NCI-H2227 (cell line): ENCODE measurements around the gene DHRS2.

Experiments
- DNase-seq: peaks from one replicate; lab custom pipeline; 2025; ENCODE audit not compliant: unreplicated experiment; lab: John Stamatoyannopoulos, UW

DHRS2 gene

DNA sequence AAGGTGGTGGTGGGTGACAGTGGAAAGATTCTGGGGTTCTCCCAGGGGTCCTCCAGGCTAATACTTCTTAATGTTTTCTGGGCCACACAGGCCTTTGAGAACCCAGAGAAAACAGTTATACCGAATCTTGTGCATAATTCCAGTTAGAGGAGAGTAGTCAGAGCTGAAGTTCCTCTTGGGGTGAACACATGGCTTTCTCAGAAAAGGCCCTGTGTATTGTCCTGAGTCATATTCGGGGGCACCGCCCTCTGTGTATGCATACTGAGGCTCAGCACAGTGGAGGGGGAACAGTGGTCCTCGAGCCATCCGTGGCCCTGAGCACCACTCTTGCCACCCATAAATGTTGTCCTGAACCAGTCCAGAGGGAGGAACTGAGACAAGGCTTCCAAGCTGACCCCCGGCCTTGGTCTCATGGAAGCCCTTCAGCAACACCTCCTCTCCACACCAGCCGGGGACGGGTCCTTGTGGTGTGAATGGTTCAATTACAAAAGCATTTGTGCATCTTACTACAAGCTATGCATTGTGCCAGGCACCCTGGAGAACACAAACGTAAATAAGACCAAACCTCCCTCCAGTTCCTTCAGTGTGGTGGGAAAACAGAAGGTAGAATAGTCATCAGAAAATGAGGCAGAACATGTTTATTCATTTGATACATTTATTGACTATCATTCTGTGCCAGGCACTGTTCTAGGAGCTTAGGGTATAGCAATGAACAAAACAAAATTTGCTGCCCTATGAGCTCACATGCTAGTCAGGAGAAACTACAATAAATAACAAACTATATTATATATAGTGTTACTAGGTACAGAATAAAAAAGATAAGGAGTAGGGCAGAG lies 9.9 kb downstream of the DHRS2 start:
- DNase-seq: no peak

DNA sequence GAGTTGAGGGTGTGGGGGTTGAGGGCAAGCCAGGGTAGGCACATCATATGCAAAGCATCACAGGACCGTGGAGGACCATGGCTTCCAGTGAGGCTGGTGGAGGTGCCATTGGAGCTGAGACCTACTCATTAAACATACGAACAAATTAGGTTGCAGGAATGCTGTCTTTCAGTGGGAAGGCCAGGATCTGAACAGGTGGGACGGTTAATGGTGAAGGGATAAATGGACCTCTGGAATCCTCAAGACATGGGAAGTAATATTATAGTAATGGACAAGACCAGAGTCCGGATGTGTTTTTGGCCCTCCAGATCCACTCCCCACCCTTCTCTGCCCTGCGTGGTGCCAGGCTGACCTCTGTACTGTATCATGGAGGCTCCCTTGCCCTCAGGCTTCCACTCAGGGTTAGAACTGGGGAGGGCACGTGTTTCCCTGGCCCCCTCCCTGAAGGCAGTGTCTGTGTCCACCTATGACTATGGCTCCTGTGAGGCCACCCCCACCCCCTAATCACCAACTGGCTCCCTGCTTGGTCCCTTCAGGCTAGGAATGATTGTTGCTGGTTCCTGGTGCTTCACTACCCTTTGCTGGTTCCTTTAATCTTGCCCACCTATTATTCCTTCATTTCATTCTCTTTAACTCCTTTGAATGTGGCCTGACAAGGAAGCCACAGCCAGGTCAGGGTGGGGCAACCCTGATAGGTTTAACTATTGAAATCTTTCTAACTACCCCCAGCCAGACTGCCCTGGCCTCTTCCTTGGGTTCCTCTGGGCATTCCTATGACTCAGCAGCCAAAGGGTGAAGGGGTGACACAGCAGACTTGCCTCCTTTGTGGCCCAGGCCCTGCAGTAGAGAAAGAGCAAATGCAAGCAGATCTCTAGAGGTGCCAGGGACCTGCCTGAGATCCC lies 10.7 kb downstream of the DHRS2 start:
- DNase-seq: no peak

DNA sequence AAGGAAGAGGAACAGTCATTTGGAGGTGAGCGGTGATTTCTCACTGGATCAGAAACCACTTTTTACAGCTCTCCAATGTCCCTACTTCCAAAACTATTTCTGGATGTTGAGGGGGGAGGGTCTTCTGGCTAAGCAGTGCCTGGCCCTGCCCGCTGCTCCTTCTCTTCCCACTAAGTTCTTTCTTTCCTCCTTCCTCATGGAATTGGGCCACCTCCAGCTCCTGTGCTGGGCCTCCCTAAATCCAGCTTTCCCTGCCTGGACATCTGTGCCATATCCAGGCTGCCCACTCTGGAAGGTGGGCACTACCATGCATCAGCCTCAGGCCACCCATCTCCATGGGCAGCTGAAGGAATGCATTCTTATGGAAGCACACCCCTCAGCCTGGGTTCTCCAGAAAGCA lies 11.5 kb downstream of the DHRS2 start:
- no peak for DNase-seq

DNA sequence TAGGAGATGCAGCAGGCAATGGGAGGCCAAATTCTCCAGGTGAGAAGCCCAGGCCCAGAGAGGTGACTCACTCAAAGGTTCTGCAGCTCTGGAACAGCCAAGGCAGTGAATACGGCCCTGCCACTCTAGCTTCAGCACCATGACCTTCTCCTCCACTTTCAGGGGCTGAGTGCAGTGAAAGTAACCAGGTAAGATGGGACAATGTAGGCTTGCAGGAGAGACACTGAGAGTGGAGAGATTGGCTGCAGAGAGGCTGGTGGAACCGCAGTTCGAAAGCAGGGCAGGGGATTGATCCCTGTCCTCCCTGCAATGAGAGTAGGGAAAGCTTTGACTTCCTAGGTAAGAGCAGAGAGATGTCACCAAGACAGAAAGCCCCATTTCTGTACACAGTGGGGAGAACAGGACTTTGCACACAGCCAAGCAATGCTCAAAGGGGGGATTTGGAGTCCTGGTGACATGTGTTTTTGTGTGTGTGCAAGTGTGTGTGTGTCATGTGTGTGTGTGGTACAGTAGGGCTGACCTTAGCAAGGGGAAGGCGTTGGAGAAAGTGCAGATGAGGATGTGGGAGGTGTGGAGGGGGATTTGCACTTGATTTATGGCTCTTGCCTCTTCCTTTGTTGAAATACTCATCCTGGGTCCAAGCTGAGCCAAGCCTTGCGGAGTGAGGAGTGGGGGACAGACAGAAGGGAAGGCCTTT lies 12.7 kb downstream of the DHRS2 start:
- DNase-seq: no peak

DNA sequence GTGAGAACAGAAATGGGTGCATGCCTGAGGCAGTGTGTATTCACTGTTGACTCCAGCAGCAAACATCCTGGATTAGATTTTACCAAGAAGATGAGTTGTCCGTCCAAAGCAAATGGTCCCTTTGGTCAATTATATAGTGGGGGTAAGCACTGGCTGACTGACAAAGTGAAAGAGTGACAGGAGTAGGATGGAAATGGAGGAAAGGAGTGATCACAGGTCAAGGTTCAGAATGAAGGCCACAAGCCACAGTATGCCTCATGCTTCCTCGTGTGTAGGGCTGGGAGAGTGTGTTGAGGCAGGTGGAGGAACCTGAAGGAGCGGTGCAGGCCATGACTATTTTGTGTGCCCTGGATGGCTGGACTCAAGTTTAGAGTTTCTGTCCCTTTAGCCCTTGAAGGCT lies 14.3 kb downstream of the DHRS2 start:
- DNase-seq: no peak

DNA sequence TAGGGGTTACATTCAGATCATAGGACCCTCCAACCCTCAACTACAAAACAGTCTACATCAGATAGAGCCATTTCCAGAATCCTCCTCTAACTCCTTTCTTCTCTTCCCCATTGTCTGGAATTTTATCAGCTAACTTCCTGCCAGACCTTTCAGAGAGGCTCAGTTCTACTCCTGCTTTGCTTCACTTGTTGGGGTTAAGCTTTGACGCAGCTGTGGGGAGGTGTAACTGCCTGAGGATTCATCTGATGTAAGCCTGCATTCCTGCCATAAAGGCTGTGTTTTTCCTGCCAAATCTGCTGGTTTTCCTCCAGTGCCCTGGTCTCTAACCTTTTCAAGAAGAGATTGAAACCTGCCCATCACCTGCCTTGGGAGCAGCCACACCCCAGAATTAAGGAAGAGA lies 16.9 kb downstream of the DHRS2 start:
- no peak for DNase-seq

DNA sequence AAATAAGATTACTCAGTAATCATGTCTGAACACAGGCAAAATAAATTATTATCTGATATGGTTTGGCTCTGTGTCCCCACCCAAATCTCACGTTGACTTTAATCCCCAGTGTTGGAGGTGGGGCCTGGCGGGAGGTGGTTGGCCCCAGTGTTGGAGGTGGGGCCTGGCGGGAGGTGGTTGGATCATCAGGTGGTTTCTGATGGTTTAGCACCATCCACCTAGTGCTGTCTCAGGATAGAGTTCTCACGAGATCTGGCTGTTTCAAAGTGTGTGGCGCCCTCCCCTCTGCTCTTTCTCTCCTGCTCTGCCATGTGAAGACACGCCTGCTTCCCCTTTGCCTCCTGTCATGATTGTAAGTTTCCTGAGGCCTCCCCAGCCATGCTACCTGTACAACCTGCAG lies 18.1 kb downstream of the DHRS2 start:
- DNase-seq: no peak

DNA sequence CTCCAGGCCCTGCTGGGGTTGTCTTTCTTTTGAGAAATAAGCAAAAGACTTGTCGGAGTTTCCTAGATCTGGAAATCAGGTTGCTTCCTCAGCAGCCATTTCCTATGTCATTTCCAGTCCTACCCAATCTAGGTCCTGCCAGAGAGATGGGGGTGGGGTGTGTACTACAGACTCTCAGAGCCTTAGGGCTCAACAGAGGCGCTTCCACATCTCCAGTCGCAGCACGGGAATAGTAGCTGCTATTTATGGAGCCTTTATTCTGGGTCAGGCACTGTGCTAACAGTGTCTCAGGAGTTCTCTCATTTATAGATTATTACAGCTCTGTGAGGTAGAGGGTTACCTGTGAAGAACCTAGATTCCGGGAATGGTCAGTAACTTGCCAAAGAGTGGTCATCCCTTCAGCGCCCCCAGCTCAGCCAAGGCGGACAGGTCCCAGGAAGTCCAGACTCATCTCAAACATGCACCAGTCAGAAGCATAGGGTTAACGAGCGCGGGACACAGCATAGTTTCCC lies 21.9 kb downstream of the DHRS2 start:
- no peak for DNase-seq

DNA sequence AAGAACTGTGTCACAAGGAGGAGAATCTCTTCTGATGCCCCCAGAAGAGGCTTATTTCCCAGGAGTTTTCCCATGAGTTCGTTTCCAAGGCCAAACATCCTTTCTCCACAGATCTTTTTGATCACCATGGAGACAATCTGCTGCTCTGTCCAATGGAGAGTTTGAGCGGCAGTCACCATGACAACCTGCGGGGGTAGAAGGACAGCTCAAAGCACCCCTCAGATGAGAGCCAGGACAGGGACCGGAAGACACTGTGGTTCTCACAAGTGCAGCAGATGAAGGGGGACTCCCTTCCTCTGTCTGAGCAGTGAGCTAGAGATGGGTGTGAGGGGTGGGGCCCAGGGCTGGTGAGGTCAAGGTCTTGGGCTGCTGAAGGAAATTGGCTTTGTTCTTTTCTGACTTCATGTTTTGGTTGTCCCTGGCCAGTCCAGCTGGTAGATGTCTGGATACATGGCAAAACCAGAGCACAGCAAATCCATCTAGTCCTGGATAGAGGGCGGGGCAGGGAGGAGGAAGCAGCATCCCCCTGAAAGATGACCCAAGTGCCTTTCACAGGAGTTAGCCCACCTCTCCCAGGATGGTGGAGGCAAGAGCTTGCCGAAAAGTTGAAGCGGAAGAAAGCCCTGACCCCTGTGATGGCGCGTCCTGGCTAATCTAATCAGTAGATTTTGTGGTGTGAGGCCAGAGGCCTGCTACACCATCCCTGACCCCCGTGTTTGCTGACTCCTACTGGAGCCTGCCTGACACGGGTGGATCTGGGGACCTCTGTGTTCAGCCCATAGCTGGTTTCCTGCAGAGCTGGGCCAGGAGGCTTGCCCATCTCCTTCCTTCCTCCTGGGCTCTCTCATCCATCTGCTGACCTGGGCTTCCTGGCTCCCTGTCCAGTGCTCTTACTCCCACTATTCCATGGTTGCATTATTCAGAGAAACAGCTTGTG lies 24.4 kb downstream of the DHRS2 start:
- peak; percentile 50 for DNase-seq

DNA sequence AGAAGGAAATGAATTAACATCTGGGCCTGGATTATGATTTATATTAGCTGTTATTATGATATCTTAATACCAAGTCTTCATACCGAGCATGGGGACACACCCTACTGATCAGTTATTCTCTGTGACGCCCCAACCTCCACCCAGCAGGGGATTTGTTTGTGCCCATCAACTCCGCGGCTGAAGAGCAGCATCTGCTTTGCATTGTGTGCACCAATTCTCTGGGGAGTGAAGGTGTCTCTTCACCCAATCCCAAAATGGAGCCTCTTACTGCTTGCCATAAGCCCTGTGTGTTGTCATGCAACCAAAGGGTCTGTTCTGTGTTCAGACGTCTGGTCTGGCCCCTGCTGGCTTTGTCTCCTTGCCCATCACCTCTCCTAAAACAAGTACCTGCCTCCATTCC lies 25.4 kb downstream of the DHRS2 start:
- DNase-seq: no peak

DNA sequence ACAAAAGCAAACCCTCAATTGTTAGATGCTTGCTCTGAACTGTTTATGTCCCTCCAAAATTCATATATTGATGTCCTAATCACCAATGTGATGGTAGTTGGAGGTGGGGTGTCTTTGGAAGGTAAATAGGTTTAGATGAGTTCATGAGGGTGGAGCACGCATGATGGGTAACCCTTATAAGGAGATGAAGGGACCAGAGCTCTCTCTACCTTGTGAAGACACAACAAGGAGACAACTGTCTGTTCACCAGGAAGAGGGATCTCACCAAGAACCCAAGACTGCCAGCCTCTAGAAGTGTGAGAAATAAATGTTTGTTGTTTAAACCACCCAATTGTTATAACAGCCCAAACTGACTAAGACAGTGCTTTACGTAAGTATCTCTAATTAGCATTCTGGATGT lies 27.0 kb downstream of the DHRS2 start:
- DNase-seq: no peak

DNA sequence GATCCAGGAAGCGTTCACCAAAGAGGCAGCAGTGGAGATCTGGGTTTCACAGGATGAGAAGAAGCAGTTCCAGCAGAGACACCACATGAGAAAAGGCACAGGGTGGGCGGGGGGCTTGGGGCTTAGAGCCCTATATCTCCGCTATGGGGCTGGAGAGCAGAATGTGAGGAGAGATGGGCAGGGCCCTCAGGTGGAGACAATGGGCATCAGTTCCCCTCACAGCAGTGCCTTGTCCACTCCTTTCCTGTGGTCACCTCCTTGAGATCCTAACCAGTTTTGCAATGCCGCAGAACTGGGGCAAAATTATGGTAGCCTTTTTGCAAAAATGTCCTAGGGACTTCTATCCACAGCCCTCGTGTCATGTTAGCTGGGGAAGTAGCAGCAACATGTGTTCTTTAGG lies 27.5 kb downstream of the DHRS2 start:
- no peak for DNase-seq

DNA sequence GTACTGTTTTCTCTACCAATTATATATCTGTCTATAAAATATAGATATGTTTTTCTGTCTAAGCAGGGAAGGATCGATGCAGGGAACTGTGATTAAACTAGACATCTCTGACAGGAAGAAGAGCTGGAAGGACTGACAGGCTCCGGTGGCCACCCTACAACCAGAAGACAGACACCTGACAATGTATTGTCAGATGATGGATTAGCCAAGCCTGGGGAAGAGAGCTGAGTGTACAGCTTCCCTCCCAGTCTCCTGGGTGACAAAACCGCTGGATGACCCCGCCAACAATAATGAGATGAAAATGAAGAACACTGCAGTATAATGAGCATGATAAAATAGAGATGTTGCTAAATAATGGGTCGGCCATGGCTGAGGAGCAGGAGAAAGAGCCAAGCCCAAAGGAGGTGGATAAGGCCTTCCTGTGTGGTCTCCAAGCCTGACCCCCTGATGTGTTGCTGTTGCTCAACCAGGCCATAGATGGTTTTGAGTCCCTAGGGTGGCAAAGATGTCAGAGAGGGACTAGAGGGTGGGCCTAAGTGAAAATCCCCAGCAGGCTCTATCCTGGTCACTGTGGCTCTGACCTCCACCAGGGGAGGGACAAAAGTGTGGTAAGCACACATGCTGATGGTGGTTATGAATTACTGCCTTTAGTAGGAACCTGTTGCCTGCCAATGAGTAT lies 28.2 kb downstream of the DHRS2 start:
- no peak for DNase-seq

DNA sequence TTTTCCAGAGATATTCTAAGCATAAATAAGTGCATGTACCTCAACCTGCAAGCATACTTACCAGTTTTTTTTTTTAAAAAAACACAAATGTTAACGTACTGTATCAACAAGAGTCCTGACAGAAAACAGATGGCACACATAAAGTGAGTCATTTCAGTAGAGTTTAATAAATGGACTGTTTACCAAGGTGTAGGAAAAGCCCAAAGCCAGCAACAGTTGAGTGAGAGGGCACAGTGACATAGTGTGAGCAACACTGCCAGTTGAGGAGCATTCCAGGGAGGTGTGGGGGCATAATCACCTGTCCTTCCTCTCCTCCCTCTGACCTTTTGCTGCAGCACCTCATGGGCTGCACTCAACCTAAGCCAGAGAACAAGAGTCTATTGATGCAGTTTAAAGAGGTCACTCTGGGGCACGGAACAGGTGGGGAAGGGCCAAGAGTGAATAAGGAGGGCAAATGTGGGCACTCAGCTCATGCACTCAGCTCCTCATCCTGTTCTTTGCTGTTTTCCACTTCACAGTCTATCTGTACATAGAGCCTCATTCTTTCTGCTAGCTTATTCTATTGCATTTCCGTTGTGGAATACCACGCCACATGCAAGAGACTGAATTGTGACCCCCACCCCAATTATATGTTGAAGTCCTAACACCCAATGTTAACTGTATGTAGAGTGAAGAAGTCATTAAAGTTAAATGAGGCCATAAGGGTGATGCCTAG lies 29.3 kb downstream of the DHRS2 start:
- no peak for DNase-seq

DNA sequence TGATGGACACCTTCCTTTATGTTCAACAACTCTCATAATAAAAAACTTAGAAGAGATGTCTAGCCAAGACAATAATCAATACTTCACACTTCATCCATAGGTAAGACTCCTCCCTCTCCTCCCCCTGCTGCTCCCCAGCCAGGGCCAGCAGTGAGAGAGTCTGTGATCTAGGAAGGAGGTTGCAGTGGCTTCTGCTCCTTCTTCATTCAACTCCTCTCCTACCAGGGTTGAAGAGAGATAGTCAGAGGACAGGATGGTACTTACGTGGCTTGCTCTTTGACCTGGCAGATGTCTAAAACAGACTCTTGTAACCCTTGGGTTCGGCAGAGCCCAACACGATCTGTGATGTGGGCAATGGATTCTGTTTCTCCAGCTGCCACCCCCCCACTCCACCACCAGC lies 31.0 kb downstream of the DHRS2 start:
- DNase-seq: no peak

DNA sequence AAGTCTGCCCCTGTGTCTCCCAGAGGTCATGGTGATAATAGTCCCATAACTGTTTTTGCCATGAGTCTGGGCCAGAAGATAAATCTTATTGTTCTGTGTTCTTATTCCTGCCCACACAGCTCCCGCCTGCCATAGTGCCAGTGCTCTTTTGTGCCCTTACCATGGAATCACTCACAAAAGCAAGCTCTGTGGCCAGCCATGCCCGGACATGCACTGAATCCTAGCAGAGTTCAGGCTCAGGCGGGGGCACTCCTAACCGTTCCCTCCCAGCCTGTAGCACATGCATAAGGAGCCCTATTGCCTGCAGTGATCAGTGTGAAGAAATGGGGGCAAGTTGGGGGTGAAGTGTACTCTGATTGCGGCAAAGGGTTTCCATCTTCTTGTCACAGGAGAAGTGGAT lies 33.3 kb downstream of the DHRS2 start:
- no peak for DNase-seq

DNA sequence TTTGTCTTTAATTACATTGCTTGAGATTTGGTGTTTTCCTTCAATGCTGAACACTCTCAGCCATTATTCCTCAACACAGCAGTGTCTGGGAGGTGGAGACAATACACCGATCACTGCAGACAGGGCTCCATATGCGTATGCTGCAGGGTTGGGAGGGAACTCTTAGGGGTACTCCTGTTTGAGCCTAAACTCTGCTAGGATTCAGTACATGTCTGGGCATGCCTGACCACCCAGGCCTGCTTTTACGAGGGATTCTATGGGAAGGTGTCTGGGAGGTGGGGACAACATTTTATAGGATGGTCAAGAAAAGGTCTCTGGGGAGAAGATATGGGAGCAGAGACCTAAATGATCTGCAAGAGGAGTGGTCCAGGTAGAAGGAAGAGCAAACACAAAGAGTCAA lies 34.3 kb downstream of the DHRS2 start:
- no peak for DNase-seq

DNA sequence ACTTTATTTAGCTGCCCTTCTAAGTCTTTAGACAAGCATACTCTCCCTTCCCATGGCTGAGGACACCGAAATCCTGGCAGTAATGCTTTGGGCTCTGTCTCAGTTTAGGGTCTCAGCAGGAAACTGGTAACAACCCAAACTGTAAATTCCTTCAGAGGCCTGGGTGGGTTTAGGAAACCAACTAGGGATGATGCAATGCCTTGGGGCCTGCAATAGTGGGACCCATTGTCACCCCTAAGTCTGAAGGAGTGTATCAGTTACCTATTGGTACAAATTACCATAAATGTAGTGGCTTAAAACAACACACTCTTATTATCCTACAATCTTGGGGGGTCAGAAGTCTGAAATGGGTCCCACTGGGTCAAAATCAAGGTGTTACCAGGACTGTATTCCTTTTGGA lies 36.0 kb downstream of the DHRS2 start:
- no peak for DNase-seq

DNA sequence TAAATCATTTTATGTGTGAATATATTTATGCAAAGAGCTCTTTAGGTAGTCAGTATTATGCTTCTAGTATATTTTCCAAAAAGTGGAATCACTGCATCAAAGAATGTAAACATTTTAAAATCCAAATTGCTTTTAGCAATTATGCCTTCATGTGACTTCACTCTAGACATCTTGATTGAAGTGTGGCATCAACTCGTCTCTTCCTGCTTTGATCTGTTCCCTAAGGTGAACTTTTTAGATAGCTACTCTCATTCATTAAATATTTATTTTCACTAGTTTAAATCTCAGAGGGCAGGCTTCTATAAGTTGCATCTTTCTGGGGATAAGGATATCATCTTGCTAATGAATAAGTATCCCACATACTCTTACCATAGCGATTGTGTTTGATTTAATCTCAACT lies 39.2 kb downstream of the DHRS2 start:
- no peak for DNase-seq
